Left kidney (tissue), 2 donors: ENCODE results near the gene SKIDA1. TPM values are rescaled to one million over a fixed set of nuclear protein-coding genes. Genes with fewer than 3 reads are reported as not detected.

Source experiments
- DNase-seq: peaks from one replicate; pipeline ENCODE4 v3.0.0-alpha.2; 2013
- polyA plus RNA-seq: library from polyadenylated mRNA; unstranded; fragments of 120-200 nt; gene quantifications from one replicate; pipeline ENCODE4 v1.2.1, GENCODE V29; 2013; ENCODE audit not compliant: insufficient read length

SKIDA1 gene
- polyA plus RNA-seq, 1 donor = 12.2 TPM

- peak; percentile 53 for DNase-seq
These were observed 8.1 kb downstream of the SKIDA1 start for GRCh38 chr10:21517134-21518031.

GRCh38 chr10:21516242-21517131 is 9.0 kb downstream of the SKIDA1 start:
- DNase-seq = peak; percentile 41

DNA sequence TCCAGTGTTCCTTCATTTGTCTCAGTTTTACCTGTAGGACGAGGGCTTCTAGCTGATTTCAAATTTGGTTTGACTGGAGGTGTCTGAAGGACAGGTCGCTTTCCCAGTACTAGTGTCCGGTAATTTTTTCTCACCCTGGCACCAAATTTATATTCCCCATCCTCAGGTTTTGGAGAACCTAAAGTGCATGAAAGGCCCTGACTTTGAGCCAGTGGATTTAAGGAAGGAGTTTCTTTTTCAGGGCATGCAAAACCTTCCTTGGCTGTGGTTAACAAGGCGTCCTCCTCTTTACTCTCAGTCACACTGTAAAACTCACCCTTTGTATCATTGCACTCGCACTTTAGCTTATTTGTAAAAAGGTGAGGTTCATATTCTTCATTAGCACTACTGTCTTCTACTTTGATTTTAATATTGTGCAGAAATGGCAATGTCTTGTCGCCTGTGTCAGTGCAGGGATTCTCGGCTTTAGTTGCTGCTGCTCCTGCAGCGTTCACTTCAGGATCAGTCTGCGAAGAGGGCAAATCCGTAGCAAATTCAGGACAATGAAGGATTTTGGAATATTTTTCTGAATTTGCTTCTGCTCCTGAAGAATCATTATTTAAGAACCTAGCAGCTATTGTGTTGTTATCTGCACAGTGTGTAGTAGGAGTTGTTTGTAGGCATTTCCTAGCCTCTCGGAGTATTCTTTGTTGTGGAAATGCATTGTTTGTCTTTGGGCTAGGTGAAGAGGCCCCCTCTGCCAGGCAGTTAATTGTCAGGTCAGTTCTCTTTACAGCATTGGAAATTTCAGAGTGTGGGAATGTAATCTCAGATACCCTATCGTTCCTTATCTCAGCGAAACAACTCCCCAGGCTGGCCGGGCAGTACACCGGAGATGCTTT is 9.9 kb downstream of the SKIDA1 start:
- DNase-seq = no peak

DNA sequence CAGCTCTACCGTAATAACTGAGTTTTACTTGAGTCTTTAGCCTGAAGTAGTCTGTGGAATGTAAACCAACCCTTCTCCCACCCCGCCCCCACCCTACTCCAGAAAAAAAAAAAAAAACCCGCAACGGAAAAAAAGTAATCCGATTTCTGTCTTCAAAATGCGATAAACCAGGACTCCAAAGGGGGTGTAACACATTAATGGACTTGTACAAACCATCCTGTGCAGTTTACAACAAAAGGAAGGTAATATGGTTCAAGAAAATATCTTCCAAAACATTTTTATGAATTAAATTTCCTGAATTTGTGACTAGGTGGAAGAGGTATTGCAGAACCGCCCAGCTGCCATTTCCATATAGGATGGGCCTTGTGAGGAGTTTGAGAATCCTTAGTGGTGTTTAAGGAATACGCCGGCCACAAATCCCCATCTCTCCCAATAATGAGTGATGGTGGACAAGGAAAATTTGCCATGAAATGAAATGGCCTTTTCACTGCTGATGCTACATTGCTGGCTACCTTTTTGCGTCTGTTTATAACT is 10.6 kb downstream of the SKIDA1 start:
- no peak for DNase-seq

DNA sequence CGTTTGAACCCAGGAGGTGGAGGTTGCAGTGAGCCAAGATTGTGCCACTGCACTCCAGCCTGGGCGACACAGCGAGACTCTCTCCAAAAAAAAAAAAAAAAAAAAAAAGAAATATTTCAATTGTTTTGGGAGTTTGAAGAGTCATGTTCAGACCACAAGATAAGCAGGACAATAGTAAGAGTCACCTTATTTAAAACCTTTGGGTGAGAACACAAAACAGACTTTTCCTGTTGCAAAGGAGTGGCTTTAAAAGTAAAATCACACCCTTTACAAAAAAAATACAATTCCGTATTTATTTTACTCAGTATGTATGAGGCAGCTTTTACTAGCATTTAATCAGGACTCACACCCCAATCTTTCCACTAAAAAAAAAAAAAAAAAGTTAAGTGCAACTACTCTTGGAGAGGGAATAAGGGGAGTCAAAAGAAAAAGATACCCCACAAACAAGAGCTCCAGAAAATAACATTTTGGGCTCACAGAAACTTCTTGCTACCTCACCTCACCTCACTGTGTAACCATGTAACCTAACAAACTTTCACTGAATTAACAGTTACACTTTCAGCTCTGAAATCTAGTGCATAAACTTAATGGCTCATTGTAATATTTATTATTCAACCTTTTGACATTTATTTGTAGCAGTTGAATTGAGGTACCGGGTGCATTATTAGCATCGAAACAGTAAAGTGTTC is 11.2 kb downstream of the SKIDA1 start:
- DNase-seq = no peak

DNA sequence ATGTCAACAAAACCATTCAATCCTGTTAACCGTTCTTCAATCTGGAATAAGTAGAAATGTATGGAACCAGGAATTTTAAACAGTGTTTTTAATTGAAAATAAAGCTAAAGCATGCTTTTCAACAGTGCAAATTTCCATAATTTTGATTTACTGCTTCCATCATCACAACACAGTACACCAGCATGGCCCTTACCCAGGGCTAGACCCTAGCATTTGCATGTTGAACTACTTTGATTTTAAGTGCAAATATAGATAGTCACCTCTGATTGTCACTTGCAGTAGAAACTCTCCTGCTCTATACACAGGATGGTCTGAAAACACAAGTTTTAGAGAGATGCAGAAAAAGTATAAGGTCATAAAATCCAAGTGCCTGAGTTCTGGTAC is 12.1 kb downstream of the SKIDA1 start:
- DNase-seq = no peak

DNA sequence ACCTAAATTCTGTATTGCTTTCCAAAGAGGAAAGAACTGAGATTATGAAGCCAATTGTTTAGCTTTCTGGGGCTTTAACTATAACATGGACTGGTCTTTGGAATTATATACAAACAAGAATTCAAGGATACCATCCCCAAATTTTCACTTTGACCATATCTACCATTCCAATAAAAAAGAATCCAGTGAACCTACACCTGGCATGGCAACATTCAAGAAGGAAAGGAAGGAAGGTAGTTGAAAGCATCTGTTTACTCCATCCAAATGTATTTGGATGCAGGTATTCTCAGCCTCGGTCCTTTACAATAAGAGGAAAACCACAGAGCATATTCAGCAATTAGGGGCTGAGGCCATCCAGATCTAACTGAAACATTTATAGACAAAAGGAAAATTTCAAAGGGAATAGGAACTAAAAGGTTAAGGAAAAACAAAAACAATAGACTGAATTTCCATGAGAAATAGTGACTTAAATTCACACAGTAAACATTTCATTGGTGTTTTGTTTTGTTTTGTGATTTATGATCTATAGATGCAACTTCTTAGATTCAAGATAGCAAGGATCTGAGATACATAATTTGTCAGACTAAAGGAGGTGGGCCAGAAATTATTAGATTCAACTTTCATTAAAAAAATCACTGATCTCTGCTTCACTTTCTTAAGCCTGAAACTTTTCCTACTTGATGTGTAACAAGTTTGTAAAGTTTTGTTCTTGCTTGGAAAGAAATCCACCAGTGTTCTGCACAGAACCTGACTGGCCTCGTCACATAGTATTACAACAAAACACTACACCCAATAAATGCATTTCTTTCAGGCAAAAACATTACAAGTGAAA is 12.7 kb downstream of the SKIDA1 start:
- DNase-seq = no peak

DNA sequence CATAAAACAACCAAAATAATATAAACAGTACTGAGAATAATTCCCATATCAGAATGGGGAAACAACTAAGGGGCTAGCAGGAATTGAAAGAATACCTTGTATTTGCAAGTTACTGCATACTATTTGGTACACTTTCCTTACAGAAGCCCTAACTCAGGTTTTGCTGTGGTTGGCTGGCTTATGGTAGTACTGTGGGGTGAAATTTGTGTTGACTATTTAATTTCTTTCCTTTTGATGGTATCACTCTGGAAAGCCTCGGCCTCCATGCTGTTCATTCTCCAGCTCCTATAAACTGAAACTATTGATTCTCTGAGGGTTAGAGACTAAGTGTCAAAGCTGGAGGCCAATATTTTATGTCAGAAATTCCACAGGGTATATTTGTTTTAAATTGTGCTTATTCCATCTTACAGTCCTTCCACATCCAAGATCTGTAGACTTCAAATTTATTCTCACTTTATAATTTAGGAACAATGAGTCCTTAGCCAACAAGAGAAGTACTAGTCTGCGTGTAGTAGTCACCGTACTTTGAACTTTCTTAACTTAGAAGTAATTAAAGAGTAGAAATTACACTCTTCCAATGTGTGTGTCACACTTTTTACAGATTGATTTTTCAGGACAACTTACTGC is 13.4 kb downstream of the SKIDA1 start:
- no peak for DNase-seq

- no peak for DNase-seq
These were observed 14.3 kb downstream of the SKIDA1 start for GRCh38 chr10:21511095-21511570.

DNA sequence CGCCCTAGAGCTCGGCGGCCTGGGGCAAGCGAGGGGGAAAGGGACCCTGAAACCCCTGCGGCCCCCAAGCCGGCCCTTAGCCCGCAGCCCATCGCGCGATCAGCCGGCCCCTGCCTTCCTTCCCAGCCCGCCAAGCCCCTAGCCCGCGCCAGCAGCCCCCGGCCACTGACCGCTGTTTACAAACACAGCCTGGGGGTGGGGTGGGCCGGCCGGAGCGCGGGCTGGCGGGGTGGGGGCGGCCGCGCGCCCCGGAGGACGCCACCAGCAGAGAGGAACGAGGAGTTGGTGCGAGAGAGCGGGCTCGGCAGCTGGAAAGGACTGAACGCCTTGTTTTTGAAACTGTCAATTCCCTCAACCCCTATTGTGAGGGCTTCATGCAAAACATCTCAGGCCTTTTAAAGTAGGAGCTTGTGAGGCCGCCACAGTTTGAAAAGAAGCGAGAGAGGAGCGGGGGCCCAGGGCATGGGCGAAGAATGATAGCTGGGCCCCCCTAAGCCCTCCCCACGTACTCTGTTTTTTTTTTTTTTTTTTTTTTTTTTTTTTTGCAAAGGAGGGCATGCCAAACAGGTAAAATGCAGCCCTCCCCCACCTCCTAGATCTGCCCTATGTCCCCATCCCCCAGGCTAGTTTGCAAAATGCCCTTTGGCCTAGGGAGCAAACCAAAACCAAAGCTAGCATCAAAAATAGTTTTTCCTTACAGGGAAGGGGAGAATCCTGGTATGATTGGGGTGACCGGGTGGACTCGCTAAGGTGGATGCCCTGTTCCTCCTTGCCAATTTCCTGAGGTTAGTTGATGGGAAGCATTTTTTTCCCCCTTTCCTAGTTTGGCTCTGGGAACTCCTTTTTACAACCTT is 15.0 kb downstream of the SKIDA1 start:
- no peak for DNase-seq

DNA sequence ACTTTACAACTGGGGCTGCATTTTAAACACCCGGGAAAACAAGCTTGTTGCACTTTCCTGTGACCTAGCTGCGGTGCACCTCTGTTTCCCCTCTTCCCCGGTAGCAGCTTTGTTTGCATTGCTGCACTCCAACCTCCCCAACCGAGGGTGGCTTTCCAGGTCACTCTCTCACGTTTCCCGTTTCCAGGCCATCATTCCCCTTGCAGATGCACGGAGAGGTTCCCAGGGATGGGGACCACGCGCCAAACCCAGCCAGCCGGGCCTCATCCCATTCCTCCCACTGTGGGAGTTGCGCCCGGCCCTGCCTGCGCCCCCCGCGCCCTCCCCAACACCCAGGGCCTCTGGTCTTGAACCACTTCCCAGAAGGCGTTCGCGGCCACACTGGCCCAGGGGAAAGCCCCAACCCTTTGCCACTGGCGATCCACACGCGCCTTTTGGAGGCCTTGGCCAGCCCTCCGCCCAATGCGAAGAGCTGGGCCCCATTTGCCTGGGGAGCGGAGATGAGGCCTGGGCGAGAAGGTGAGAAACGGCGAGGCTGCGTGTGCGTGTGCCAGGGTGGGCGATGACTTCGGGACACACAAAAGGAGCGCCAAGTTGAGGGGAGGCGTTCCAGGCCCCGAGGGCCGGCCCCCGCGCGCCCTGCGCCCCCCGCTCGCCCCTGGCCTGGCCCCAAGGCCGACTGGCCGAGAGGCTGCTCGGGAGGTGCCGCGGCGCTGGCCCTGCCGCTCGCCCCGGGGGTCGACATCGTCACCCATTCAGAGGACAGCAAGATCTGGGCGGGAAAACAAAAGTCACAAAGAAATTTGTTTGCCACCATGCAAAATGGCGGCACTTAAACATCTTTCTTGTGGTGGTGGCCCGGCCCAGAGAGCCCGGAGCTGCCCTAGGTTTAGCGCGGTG is 15.9 kb downstream of the SKIDA1 start:
- no peak for DNase-seq

- DNase-seq = no peak
These were observed 16.7 kb downstream of the SKIDA1 start for GRCh38 chr10:21508706-21509331.

- DNase-seq = no peak
These were observed 18.3 kb downstream of the SKIDA1 start for GRCh38 chr10:21507150-21507549.

DNA sequence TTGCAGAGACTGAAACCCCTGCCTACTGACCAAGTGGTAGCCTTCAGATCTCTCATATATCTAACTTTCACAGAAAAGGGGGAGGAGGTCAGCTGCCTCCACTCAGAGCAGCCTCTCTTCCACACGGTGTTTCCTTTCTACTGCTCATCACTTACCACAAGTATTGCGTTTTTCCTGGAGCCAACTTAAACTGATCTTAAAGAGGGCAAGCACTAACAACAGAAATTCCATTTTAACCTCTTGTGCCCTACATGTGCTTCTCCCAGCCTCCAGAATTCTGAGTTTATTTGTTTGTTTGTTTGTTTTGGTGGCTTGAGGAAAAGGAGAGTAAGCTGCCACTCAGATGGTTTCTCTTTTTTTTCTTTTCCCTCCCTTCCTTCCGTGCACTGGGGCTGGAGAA is 19.1 kb downstream of the SKIDA1 start:
- DNase-seq = no peak

DNA sequence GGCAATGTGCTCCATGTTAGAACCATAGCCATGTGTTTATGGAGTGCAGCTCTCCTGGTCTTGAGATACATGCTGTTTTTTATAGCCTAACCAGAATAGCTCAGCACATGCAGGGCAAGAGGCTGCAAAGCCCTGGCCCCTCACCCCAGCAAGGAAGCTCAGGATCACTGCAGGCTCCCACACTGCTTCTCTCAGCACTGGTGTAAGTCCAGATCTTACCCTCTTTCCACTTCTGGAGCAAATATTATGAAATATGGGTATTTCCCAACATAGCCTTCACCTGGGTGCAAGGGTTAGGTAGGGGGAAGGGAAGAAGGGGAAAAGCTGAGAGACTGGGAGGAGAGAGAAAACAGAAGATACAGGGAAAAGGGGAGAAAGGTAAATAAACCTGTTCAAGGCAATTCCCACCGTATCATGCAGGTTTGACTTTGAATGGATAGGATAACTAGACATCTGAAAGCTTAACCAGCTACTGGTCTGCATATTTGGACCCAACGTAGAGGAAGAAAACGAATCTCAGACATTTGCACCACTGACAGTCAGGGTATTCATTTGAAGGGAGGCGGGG is 19.7 kb downstream of the SKIDA1 start:
- no peak for DNase-seq

DNA sequence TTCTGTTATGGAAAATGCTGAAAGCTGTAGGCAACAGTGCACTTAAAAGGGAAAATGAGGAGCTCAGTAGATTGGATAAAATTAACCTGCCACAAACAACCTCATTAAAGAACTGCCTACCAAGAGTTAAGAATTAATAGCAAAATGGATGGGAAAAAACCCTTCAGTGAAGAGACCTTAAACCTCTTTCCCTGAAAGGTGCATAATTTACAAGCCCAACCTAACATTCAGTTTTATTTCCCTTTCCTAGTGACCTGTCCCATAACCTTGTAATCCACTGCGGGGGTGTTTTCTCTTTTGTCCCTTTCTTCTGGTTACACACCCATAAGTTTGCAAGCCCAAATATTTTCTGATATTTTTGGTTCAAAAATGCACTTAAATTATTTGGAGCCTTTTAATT is 21.9 kb downstream of the SKIDA1 start:
- DNase-seq = no peak

- no peak for DNase-seq
These were observed 23.1 kb downstream of the SKIDA1 start for GRCh38 chr10:21502348-21502740.
